ENCODE results near the gene MED17.

Gene MED17

DNA sequence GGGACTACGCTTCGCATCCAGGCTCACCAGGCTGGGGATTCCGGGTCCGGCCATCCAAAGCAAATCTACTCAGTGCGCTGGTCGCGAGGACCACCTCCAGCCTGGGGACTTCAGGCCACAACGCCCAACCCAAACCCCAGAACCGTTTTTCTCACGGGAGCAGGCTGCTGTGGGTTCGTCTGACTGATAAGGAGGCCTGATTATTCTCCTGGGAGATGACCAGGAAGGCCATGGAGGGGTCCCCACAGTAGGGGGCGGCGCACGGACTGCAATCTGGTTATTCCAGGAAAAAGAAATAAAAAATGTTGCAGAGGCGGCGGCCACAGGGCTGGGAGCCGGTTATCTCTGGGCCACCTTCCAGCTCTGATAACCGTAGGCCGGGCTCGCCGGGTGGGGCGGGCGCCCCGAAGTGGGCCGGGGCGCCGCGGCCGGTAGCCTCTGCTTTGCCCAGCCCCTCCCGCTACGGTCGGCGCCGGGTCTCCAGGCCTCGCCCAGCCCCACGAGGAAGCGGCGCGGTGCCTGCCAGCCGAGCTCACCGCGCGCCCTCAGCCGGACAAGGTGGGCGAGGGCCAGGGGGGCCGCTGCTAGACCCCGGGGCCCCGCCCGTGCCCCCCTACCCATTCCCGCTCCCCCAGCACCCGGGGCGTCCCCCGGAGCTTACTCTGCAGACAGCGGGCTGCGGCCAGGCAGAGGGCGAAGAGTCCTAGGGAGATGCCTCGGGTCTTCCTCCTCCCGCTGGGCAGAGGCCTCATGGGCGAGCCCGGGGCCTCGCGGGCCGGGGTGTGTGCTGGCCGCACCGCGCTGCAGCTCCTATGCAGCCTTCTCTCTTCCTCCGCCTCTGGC lies 65.9 kb downstream of the MED17 start:
- DNase-seq, result peak; percentile 81

DNA sequence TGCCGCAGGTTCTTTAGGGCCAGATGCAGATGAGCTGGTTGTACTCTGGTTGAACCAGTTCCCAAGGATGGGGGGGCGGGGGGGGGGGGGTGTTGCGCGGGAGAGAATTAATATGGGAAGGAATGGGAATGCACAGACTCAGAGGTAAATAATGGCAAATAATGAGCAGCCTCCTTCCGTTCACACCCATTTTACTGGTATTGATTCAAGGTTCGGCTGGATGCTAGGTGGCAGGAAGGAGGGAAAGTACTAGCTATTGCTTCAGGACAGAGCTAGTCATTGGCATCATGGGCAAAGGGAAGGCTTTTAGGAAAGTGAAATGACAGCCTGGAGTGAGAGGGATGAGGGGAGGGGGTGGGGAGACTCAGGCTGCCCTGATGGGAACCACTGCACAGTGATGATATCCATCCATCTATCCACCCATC lies 66.5 kb downstream of the MED17 start, which contains the start of gene VSTM5:
Gene VSTM5 (minus strand): TSS at position 25 of the 425 bp plus-strand sequence. CDS start 116 bp downstream, outside the sequence.
- no peak for DNase-seq

DNA sequence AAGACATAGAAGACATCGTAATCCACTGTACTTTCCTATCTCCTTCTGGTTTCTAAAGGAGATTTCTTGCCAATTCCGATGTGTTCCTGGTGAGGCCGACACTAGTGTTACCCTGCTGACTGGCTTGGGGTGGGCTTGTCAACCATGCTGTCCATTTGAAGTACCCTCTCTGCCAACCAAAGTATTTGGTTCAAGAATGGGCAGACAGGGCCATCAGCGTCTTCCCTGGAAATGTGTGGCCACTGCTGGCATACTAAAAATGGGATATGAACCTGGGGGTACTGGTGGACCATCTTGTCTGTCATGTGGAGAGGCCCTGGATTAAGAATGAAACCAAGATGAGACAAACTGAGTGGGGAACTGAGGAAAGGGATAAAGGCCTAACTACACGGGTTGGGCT lies 68.2 kb downstream of the MED17 start:
- no peak for DNase-seq

DNA sequence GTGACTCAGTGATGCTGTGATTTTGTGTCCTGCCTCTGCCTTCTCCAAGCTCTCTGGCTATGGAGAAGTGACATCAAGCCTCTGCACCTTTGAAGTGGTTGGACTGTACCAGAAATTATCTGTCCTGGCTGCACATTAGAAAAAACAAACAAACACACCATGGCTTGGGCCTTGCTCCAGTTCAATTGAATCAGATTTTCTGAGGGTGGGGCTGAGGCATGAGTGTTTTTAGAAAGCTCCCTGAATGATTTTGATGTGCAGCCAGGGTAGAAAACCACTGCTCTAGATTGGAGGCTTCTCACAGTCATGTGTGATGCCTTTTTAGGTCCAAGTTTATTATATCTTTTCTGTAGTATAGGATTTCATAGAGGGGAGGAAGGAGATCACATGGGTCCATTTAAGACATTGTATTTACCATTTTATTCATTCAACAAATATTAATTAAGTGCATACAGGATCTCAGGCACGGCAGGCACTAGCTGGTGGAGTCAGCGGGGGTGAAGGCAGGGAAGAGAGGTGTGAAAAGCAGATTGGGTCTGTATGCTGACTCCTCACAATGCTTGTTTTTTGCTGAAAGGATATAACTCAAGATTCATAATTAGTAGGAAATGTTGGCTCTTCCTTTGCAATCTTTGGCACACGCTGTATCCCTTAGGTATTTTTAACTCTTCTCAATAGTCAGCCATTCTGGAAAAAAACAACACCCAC lies 73.5 kb downstream of the MED17 start:
- DNase-seq, result no peak

DNA sequence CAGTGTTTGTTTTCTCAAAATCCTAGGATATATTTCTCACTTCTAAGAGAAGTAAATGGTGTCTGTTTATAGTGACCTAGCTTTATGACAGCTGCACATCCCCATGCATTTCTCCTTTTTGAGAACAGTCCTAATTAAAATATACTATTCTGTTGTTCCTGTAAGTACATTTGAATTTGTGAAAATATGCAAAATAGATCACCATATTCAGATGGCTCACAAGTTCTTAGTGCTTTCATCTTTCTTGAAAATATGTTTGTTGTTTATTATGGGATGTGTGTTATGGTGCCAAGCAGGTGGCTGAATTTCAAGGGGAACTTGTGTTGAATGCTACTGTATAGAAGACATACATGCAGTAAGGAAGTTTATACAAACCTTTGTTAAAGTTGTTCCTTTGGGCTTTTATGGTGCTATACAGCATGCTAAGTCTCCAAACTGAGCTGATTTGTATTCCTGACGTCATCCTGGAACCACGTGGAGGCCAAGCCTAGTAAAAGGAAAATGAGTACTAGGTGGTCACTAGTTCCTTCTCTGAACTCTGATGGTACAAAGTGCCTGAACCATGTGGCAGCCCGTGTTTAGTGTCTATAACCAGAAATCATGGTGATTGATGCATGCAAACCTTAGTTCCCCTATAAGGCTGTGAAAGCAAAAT lies 74.2 kb downstream of the MED17 start:
- DNase-seq, result peak; percentile 12

DNA sequence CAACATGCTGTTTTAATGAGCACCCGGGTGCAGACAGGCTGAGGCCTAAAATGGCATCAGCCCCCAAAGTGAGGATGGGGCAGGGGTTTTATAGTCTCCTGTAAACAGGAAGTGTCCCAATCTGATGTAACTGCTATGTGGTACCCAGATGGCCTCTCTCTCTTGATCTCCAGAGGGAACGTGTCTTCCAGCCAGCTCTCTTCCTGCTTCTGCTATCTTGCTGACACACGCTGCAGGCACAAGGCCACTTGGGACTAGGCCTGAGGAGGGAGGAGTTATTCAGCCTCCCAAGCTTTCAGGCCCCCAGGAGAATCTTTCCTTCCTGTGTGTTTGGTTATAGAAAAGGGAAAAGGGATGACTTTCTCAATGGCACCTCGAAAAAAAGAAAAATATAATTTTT lies 77.7 kb downstream of the MED17 start:
- DNase-seq, result peak; percentile 38

Measured in OCI-M1 (cell line).